Left forelimb (tissue), 1 donor: ENCODE measurements around the gene HOXD4.
A peak's percentile ranks its signal among the peaks of the same experiment; 100 is the strongest.

ENCODE experiments used
- DNase-seq: peaks from one replicate; pipeline ENCODE4 v3.0.0-alpha.2; 2018; ENCODE audit warnings: low spot score

HOXD4 gene

GRCh38 chr2:176156807-176157498, 5.6 kb downstream of the HOXD4 start, which contains the start of gene HOXD3:
Gene HOXD3 (plus strand): TSS chr2:176157307. CDS start chr2:176169115, 11,808 bp downstream.
- DNase-seq: no peak

GRCh38 chr2:176157499-176158185, 6.3 kb downstream of the HOXD4 start:
- no peak for DNase-seq

GRCh38 chr2:176158186-176158591, 6.8 kb downstream of the HOXD4 start:
- no peak for DNase-seq

GRCh38 chr2:176158855-176159662, 7.7 kb downstream of the HOXD4 start:
- DNase-seq: no peak

GRCh38 chr2:176159663-176160250, 8.4 kb downstream of the HOXD4 start:
- peak; percentile 68 for DNase-seq

GRCh38 chr2:176160251-176160985, 9.1 kb downstream of the HOXD4 start:
- DNase-seq: no peak

GRCh38 chr2:176160986-176161824, 9.9 kb downstream of the HOXD4 start:
- no peak for DNase-seq

- no peak for DNase-seq
These were observed 10.7 kb downstream of the HOXD4 start for GRCh38 chr2:176161825-176162626.

GRCh38 chr2:176162911-176163671, 11.7 kb downstream of the HOXD4 start:
- no peak for DNase-seq

GRCh38 chr2:176163672-176164056, 12.3 kb downstream of the HOXD4 start:
- no peak for DNase-seq

- DNase-seq: no peak
These were observed 12.9 kb downstream of the HOXD4 start for GRCh38 chr2:176164201-176164600.

- DNase-seq: no peak
These were observed 13.4 kb downstream of the HOXD4 start for GRCh38 chr2:176164611-176165369.

- no peak for DNase-seq
These were observed 14.2 kb downstream of the HOXD4 start for GRCh38 chr2:176165370-176166050.

- no peak for DNase-seq
These were observed 14.9 kb downstream of the HOXD4 start for GRCh38 chr2:176166272-176166671.

GRCh38 chr2:176167398-176167797, 16.0 kb downstream of the HOXD4 start:
- DNase-seq: no peak

GRCh38 chr2:176169181-176169580, 17.8 kb downstream of the HOXD4 start:
- DNase-seq: no peak

- no peak for DNase-seq
These were observed 18.4 kb downstream of the HOXD4 start for GRCh38 chr2:176169711-176170110.
